Effector CD8-positive, alpha-beta T cell (primary cell): Measurements from ENCODE around the gene TNNI3.
"Not testable (repeated sequence)": the region's sequence is repeated elsewhere in the genome, so short reads cannot be mapped to it uniquely, and the experiment has no call there.

Experiments used
- DNase-seq: peaks from one replicate; lab custom pipeline; 2025; lab: John Stamatoyannopoulos, UW

The TNNI3 gene

DNA sequence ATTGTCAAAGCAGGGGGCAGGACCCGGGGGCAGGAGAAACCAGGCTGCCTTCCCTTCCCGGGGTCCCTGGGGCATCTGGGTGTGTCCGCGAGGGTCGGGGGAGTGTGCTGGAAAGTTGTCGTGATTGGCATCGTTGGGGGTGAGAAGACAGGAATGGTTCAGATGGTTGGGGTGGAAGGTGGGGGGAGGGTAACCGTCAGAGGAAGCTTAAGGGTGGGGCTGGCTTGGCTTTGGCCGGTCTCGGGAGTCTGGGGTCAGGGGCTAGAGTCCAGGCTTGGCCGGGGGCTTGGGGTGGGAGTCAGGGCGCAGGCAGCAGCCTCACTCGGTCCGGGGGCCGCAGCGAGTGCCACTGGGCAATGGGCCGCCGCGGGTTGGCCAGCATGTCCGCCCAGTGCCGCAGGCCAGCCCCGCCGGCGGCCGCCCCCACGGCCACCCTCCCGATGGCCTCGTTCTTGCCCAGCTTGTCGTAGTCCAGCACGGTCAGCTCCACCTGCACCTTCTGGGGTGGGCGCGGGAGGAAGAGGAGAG, 15.7 kb upstream of the TNNI3 start:
- no peak for DNase-seq

- DNase-seq: no peak
These were observed 15.2 kb upstream of the TNNI3 start for GRCh38 chr19:55172741-55173140.

GRCh38 chr19:55172318-55172717, 14.8 kb upstream of the TNNI3 start:
- not testable (repeated sequence) for DNase-seq

GRCh38 chr19:55171440-55171839, 13.9 kb upstream of the TNNI3 start:
- DNase-seq: no peak

DNA sequence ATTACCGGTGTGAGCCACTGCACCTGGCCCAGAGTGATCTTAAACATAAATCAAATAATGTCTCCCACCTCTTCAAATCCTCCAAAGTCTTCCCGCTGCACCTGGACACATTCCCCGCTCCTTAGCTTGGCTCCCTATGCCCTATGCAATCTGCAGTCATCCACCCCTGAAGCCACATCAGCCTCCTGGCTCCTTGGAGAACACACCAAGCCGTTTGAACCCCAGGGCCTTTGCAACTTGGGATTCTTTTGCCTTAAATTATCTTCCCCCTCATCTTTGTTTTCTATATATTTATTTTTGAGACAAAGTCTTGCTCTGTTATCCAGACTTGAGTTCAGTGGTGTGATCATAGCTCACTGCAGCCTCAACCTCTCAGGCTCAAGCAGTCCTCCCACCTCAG, 11.6 kb upstream of the TNNI3 start:
- DNase-seq: no peak

GRCh38 chr19:55166530-55167268, 9.2 kb upstream of the TNNI3 start, which contains the start of gene DNAAF3:
DNAAF3 (minus strand) TSS chr19:55166613; CDS start chr19:55166413, 200 bp downstream.
- DNase-seq: peak; percentile 21

GRCh38 chr19:55165952-55166529, 8.5 kb upstream of the TNNI3 start:
- no peak for DNase-seq

- no peak for DNase-seq
These were observed 4.2 kb upstream of the TNNI3 start for GRCh38 chr19:55161571-55162322.

DNA sequence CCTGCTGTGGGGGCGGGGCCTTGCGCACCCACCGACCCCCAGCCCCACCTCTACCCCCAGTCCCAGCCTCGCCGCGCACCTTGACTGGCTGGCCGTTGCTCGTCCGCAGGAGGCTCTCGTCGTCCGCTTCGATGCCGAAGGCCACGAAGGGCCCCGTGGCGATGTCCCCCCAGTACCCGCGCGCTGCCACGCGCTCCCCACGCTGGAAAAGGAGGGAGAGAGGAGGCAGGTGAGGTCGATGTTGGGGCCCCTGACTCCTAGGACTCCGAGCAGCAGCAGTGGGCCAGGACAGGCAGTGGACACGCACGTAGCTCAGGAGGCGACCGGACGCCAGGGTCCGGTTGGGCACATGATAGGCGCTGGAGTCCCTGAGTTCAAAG, 3.4 kb upstream of the TNNI3 start:
- DNase-seq: no peak

DNA sequence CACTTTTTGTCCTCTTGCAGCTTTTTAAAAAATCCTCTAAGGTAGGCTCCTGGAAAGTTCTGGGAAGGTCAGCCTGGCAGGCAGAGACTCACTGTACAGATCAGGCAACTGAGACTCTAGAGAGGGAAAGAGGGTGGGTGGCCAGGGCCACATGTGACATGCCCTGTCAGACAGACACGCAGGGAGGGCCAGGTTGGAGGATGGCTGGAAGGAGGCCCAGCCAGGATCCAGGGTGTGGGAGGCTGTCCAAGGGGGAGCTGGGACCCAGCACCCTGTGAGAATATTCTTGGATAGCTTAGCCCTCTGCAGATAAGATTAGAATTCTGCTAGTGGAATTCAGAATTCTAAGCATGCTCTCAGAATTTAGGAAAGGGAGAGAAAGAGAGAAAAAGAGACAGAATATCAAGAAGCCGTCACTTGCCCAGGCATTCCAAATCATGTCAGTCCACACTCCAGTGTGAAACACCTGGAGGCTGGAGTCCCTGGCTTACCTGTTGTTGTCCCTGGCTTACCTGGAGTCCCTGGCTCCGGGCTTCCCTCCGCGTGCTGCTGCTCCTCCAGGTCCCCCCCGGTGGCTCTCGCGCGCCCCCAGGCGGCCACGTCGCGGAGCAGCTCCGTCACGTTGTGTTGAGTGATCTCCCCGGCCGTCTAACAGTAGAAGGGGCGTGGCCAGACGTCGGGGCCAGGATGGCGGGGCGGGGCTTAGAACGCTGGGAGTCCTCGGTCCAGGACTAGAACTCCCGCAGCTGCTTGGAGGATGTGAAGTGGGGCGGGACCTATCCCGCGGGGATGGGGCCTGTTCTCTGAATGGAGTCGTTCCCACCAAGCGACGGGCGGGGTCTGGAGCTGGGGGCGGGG, 2.8 kb upstream of the TNNI3 start:
- DNase-seq: peak; percentile 82

DNA sequence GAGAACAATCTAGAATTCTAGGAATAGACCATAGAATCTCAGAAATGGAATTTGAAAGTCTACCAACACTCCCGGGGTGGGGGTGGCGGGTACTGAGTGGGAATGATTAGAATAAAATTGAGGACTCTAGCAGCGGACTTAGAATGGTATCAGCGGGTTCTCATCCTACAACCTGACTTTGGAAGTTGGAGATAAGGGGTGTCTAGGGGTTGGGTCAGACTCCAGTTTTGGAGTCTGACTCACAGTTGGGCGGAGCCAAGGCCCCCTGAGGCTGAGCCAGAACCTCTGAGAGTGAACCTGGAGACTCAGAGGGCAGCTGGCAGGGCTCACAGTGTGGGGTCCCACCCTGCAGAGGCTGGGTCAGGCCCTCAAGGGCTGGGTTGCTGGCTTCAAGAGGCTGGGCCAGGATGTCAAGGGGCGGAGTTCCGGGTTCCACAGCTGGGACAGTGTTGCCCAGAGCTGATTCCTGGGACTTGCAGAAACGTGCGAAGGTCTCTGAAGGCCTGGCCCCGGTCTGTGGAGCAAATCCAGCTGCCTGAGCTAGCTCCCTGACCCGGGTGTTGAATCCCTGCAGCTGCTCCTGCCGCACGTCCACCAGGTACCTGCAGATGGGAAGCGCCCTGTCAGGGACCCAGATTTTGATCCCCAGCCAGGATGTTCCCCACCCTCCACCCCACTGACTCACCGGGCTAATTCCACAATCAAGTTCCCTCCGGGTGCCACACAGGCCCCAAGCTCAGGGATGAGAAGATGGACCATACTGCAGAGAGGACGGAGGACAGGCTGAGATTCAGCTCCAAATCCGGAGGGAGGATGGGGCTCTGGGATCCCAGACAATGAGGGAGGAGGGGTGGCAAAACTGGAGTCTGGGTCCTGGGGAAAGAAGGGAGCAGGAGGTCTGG, 1.6 kb upstream of the TNNI3 start:
- DNase-seq: no peak

DNA sequence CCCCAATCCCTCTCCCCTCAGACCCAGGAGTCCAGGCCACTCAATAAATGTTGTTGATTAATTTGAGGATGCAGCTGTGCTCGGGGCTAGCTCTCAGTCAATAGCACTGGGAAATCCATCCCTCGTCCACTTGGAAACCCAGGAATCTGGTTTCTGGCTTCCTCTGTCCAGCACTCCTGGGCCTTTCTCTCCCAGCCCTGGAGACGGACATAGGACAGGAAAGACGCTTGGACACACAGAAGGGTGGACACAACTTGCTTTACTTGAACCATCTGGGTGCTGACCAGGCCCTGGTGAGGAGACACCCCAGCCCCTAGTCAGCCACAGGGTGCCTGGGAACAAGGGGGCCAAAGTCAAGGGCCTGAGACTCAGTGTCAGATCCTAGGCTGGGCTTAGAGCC, 891 bp upstream of the TNNI3 start:
- DNase-seq: no peak

DNA sequence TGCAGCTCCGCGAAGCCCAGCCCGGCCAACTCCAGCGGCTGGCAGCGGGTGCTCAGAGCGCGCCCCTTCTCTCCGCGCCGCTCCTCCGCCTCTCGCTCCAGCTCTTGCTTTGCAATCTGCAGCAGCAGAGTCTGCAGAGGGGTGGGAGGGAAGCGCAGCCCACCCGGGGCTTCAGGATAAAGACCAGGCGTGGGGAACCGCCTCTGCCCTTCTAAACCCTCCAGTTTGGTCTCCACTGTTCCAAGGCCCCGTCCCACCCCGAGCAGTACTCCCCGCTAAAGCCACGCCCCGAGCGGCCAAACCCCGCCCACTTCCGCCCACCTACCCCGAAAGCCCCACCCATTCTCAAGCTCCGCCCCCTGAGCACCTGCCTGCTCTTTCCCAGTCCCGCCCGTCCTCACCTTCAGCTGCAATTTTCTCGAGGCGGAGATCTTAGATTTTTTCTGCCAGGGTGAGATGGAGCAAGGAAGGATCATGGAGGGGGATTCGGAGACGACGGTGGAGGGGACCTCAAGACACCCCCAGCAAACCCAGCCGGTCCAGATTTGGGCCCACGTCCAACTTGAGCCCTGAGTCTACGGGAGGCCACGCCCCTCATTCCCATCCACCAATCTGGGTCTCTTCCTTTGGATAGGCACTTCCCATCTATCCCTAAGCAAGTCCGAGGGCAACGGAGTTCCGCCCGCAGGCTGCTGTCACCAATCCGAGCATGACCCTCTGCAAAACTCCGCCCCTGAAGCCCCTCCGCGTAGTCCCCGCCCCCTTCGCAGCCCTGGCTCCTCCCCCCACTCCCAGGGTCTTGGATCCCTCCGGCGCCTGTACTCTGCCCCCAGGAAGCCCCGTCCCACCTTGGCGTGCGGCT, 1.1 kb downstream of the TNNI3 start:
- peak; percentile 9 for DNase-seq

DNA sequence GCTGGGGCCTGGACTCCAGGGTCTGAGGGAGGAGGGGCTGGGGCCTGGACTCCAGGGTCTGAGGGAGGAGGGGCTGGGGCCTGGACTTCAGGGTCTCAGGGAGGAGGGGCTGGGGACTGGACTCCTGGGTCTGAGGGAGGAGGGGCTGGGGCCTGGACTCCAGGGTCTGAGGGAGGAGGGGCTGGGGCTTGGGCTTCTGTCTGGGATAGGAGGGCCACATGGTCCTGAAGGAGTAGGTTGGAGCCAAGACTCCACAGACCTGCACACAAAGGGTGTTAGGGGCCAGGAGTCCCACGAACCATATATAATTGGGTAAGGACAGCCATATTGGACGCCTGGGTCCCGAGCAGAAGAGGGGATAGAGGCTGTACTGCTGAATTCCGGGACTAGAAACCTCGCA, 1.7 kb downstream of the TNNI3 start:
- not testable (repeated sequence) for DNase-seq

- no peak for DNase-seq
These were observed 3.8 kb downstream of the TNNI3 start for GRCh38 chr19:55153652-55154264.

GRCh38 chr19:55152017-55152416, 5.5 kb downstream of the TNNI3 start:
- DNase-seq: no peak

DNA sequence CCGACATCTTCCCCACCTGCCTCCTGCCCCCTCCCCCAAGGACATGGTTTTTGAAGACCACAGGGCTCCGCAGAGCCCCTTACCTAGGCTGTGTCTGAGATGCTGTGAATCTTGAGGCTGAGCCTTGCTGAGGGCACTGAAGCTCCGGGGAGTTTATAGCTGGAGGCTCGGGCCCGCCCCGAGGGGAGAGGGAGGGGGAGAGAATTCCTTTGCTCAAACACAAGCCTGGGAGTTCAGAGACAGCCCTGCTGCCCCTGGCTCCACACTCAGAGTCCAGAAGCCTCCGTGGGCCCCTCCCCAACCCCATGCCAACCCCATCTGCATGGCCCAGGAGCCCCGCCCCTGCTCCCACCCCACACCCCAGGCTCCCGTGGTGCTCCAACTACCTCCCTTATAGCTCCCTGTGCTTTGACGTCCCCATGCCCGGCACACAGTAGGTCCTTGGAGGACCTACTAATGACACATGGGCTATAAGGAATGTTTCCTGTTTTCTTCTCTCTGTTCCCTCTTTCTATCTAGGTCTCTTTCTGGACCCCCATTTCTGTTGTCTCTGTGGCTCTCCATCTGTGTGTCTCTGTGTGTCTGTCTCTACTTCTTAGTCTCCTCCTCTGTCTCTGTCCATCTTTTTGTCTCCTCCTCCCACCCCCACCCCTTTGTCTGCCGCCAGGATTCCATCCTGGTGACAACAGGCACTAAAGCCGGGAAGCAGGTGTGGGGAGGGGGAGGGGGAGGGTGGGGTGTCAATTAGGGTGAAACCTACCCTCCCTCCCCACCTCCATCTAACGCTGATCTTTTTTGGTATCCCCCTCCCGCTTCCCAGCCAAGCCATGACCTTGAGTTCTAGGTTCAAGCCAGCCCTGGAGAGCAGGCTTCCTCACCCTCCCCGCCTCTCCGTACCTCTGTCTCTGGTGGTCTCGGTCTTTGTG, 8.2 kb downstream of the TNNI3 start, which contains the start of gene TNNT1:
Gene TNNT1, minus strand, starts transcription at position 129 of the 926 bp plus-strand sequence. CDS start 2,049 bp downstream, outside the sequence.
- DNase-seq: no peak
